A673 (cell line): Measurements from ENCODE around the gene LRRC4. TPM values are rescaled to one million over a fixed set of nuclear protein-coding genes. Genes with fewer than 3 reads are reported as not detected.

Experiments
- BruUV-seq: library from RNA; stranded (reverse); fragments of 400-500 nt; replicated peaks from 2 replicates; lab custom pipeline; 2021; lab: Mats Ljungman, UMichigan
- CTCF ChIA-PET: fragments of 300-600 bp; sonication (Branson Sonifier 250); formaldehyde crosslinking; loops from one replicate; lab custom pipeline; 2022; ENCODE audit warnings: antibody characterized with exemption; lab: Charles Lee
- POLR2A ChIA-PET: fragments of 300-600 bp; sonication (Branson Sonifier 250); formaldehyde crosslinking; loops from one replicate; lab custom pipeline; 2022; ENCODE audit warnings: antibody characterized with exemption; ENCODE audit not compliant: low non-redundant PET; lab: Charles Lee
- DNase-seq: peaks from one replicate; pipeline ENCODE4 v3.0.0-alpha.2; 2015; ENCODE audit warnings: low spot score
- H3K27ac ChIP-seq: fragments of 200-600 bp; sonication (generic); 2 replicates; pipeline ENCODE4 v1.5.1; 2016; ENCODE audit warnings: mixed run types, low read depth, mild to moderate bottlenecking, mixed read lengths, antibody characterized with exemption, low read length; ENCODE audit not compliant: poor library complexity, severe bottlenecking
- H3K27me3 ChIP-seq: fragments of 200-600 bp; sonication (generic); replicated peaks from 2 replicates; pipeline ENCODE4 v1.6.1; 2017; ENCODE audit warnings: mixed run types, low read depth, mild to moderate bottlenecking, mixed read lengths, antibody characterized with exemption, low read length; ENCODE audit not compliant: insufficient read depth, poor library complexity
- H3K36me3 ChIP-seq: fragments of 200-600 bp; sonication (generic); 2 replicates; pipeline ENCODE4 v1.6.1; 2016; ENCODE audit warnings: mixed run types, mild to moderate bottlenecking, mixed read lengths, antibody characterized with exemption, low read length; ENCODE audit not compliant: insufficient read depth, poor library complexity, severe bottlenecking
- H3K4me1 ChIP-seq: fragments of 200-600 bp; sonication (generic); 2 replicates; pipeline ENCODE4 v1.6.1; 2017; ENCODE audit warnings: mixed run types, mild to moderate bottlenecking, mixed read lengths, antibody characterized with exemption, low read length; ENCODE audit not compliant: insufficient read depth, poor library complexity, severe bottlenecking
- H3K4me3 ChIP-seq: fragments of 200-600 bp; sonication (generic); 2 replicates; pipeline ENCODE4 v1.5.1; 2016; ENCODE audit warnings: low read depth, mixed run types, mild to moderate bottlenecking, mixed read lengths, low read length; ENCODE audit not compliant: poor library complexity, severe bottlenecking
- H3K9me3 ChIP-seq: fragments of 200-600 bp; sonication (generic); 2 replicates; pipeline ENCODE4 v1.6.1; 2016; ENCODE audit warnings: mixed run types, low read depth, mild to moderate bottlenecking, mixed read lengths, antibody characterized with exemption, low read length; ENCODE audit not compliant: poor library complexity, severe bottlenecking
- CTCF ChIP-seq: fragments of 300-800, 200-600 bp; sonication (generic); conservative IDR thresholded peaks from 2 replicates; pipeline ENCODE4 v1.5.1; 2017; ENCODE audit warnings: low read depth, mild to moderate bottlenecking, antibody characterized with exemption, low read length, moderate library complexity, mixed read lengths
- EZH2 ChIP-seq: fragments of 200-600 bp; sonication (generic); IDR thresholded peaks from 2 replicates; pipeline ENCODE4 v1.6.1; 2017; ENCODE audit warnings: borderline replicate concordance, low read depth, mild to moderate bottlenecking, mixed read lengths, antibody characterized with exemption, low read length; ENCODE audit not compliant: poor library complexity, severe bottlenecking
- intact Hi-C: fragments of 100-400 bp; cut with micrococcal nuclease; formaldehyde crosslinking; loops from one replicate; pipeline ENCODE4 v1.10.0; 2022; ENCODE audit not compliant: unreplicated experiment
- total RNA-seq: library from RNA; stranded (reverse); gene quantifications from 2 replicates; pipeline ENCODE4 v1.2.3, GENCODE V29; 2021

LRRC4 gene
- total RNA-seq, 1 experiment from 2014 or later = 16.1 TPM

- Histone ChIP-seq H3K9me3 (no peaks in the 10 kb centered on the region), H3K27me3 (no peaks in the 10 kb centered on the region), H3K36me3 (no peaks in the 10 kb centered on the region), H3K4me1 (peaks cover 12% of the 10 kb centered on the region), H3K27ac (no peak overlapping the region), H3K4me3 (no peak overlapping the region)
- no peak for DNase-seq
- CTCF ChIA-PET = no interaction called here
- POLR2A ChIA-PET = no interaction called here
- intact Hi-C loops = no loop called here
- TF ChIP-seq CTCF = no peak
- TF ChIP-seq EZH2 = no peak
- no TSS peak for BruUV-seq
Observed at GRCh38 chr7:128053991-128054390, 22.8 kb upstream of the LRRC4 start.

- ChIA-PET POLR2A (no interaction called here), CTCF (interaction anchor here (1.0 kb wide), 1 partner anchor 157 kb away, joined by 3 read pairs; no protein-coding TSS in a partner anchor)
- intact Hi-C loops = no loop called here
- no peak for TF ChIP-seq CTCF
- TF ChIP-seq EZH2 = no peak
- H3K4me1 ChIP-seq = peaks cover 12% of the 10 kb centered on the region
- no peak overlapping the region for H3K4me3 ChIP-seq
- H3K36me3 ChIP-seq = no peaks in the 10 kb centered on the region
- H3K27ac ChIP-seq = no peak overlapping the region
- no peaks in the 10 kb centered on the region for H3K9me3 ChIP-seq
- H3K27me3 ChIP-seq = no peaks in the 10 kb centered on the region
- DNase-seq = peak; percentile 73
- BruUV-seq = no TSS peak
Observed at GRCh38 chr7:128053023-128053422, 21.8 kb upstream of the LRRC4 start.

GRCh38 chr7:128052404-128052803 lies 21.2 kb upstream of the LRRC4 start:
- Histone ChIP-seq H3K9me3 (no peaks in the 10 kb centered on the region), H3K4me1 (peaks cover 12% of the 10 kb centered on the region), H3K4me3 (no peak overlapping the region), H3K27ac (no peak overlapping the region), H3K36me3 (no peaks in the 10 kb centered on the region), H3K27me3 (no peaks in the 10 kb centered on the region)
- intact Hi-C loops = no loop called here
- no TSS peak for BruUV-seq
- no peak for DNase-seq
- ChIA-PET POLR2A (no interaction called here), CTCF (interaction anchor here (1.0 kb wide), 1 partner anchor 157 kb away, joined by 3 read pairs; no protein-coding TSS in a partner anchor)
- TF ChIP-seq CTCF (no peak), EZH2 (no peak)
